ENCODE measurements around the gene MFAP2.

MFAP2 gene, protein sequence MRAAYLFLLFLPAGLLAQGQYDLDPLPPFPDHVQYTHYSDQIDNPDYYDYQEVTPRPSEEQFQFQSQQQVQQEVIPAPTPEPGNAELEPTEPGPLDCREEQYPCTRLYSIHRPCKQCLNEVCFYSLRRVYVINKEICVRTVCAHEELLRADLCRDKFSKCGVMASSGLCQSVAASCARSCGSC

DNA sequence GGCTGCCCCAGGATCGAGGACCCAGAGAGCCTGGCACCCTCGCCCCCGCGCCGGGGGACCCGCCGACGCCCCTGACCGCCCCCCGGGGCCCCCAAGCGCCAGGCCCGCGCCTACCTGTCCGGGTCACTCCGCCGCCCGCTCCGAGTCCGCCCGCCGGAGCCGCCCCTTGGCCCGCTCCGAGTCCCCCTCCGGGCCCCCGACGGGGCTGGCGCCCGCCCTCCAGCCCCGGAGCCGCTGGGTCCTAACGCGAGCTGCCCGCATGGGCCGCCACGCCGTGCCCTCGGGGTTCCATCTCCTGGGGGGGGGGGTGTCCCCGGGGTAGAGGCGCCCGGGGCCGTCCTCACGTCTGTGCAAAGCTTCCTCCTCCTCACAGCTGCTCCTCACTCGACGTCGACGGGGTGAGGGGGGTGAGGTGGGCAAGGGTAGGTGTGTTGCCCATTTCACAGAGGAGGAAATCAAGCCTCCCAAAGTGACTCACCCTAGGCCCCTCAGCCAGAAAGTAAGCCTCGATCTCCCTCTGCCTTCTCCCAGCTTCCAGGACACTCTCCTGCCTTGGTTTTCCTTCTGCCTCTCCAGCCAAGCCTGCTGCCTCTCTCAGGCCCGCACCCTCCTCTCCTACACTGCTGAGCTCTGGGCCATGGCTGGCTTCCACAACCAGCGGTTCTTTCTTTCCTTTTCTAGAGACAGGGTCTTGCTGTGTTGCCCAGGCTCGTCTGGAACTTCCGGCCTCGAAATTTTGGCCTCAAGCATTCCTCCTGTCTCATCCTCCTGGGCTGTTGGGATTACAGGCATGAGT is at the start of gene MFAP2:
Gene MFAP2 (minus strand): TSS at position 148 of the 796 bp plus-strand sequence. CDS start 2,347 bp downstream, outside the sequence.
- DNase-seq, result no peak

DNA sequence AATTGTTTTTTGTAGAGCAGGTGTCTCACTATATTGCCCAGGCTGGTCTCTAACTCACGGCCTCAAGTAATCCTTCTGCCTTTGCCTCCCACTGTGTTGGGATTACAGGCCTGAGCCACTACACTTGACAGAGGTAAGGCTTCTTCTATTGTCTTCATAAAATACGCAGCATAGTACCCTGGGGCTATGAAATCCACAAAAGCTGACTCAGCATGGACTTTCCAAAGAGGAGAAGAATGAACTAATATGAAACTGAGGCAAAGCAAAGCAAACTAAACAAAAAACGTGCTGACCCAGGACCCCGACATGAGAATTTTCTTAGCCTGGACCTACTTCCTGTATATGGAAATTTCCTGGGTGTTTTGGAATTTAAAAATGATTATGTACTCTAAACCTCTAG is 49.8 kb upstream of the MFAP2 start:
- DNase-seq, result no peak

DNA sequence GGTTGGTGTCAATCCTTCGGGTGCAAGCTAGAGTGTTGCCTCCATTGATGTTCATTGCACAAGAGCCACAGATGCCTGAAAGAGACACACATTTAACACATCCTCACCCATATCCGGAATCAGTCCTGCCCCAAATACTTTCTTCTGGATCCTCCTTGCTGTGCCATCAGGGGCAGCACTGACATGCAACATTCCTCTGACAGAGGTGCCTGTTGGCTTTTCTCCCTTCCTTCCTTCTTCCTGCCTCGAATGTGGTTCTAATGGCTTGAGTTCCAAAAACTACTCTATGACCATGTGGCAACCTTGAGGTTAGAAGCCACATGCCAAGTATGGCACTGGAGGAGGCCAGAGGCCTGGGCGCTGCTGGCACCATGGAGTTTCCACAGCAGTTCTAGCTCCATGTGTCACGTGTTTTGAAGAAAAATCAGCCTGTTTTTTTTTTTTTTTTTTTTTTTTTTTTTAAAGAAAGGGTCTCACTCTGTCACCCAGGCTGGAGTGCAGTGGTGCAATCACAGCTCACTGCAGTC is 48.3 kb upstream of the MFAP2 start:
- no peak for DNase-seq

DNA sequence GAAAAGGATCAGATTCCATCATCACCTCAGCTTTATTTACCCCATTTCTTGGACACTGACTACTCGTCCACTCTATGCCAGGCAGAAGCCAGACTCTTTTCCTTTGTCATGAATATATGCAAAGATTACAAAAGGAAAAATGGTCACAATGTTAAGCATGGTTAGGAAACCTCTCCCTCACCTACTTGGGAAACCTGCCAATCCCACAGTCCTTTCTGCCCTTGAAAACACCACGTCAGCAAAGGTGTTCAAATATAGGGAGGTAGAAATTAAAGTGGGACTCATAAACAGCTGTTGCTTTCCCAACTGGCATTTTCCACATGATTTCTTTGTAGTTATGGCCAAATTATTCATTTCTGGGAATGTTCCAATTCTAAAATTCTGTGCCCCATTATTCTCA is 47.5 kb upstream of the MFAP2 start:
- DNase-seq, result no peak

DNA sequence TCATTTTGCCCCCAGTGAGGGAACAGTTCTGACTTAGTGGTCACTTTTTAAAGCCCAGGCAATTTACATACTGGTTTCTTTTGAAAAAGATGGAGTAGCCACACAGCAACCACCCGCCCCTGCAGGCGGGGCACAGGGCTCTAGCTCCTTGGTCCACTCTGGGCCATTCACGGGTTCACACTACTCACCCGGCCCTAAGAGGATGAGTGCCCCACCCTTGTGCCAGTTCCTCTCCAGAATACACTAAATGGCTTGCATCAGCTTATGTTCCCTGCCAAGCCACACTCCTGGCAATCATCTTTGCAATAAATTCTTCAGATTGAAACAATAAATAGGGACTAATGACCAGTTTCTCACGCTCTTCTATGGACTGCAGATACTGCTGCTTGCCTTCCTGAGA is 47.0 kb upstream of the MFAP2 start:
- no peak for DNase-seq

DNA sequence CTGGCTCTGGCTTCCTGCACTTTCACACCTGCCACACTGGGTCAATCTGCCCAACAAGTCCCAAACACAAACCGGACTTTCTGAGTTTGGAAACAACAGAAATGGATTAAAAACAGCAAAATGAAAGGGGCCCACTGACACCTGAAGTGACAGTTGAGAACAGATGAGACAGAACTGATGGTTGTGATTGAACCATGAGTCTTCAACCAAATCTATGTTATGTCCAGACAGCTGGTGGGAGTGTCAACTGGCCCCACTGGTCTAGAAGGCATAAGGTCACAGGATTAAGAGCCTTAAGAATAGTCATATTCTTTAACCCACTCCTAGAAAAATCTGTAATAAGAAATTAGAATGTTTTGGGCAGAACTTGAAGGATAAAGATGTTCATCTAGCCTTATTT is 44.3 kb upstream of the MFAP2 start:
- DNase-seq, result no peak

DNA sequence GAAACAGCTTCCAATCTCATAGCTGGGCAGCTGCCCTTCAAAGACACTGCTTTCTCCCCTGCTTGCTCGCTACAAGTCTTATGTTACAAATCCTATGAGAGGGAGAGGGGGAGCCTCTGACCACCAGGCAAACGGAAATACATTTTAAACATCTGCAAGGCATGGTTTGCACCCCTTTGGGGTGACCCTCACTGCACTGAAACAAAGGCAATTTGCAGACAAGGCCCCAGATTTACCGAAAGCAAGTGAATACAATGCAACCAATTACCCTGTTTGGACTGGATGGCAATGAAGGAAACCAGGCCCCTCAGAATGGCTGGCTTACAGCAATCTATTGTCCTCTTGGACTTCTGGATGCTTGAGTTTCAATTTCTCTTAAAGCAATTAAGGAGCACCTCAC is 43.2 kb upstream of the MFAP2 start:
- DNase-seq, result no peak

DNA sequence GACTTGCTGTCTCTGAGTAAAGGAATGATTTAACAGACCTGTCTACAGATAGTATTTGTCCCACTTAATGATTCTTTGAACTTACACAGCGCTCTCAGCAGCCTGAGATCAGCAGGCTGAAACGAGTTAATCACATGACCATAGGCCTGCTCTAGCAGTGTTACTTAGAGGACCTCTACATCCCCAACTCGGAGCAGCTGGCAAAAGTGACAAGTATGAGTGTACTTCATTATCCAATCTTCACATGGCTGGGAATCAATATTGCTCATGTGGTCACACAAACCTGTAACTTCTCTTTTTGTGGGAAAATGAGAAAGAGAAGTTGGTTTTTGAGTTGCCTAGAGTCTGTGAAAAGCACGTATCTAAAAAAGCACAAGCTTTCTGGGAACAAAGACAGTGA is 42.7 kb upstream of the MFAP2 start:
- no peak for DNase-seq

DNA sequence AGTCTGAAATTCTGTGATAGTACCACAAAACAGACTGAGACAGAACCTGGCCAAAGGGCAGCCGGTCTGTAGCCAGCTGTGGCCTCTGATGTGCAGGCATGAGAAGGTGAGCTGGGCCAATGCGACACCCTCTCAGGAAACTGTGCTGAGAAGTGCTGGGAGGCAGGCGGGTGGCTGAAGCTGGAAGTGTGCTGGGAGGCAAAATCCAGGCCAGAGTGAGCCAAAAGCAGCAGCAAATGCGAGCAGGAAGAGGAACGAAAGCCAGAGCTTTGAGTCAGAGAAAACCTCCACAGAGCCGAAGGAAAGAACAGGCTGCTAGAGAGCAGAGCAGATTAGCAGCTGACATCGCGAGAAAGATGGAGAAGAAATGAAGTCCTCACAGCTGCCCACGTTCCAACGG is 41.5 kb upstream of the MFAP2 start:
- DNase-seq, result no peak

DNA sequence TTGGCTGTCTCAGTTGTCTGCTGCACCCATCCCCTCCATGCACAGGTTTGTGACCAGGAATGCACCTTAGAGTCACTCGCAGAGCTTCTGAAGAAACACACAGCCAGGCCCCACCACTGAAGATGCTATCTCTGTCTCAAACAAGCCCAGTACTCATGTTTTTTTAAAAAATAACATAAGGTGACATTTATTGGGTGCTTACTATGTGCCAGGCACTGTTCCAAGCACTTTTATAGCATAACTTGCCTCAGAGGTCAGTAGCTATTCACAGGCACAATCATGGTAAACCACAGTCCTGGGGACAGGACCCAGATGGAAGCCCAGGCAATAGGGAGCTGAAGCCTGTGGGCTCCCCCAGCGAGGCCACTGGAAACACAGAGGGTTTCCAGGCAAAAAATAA is 40.1 kb upstream of the MFAP2 start:
- DNase-seq, result no peak

DNA sequence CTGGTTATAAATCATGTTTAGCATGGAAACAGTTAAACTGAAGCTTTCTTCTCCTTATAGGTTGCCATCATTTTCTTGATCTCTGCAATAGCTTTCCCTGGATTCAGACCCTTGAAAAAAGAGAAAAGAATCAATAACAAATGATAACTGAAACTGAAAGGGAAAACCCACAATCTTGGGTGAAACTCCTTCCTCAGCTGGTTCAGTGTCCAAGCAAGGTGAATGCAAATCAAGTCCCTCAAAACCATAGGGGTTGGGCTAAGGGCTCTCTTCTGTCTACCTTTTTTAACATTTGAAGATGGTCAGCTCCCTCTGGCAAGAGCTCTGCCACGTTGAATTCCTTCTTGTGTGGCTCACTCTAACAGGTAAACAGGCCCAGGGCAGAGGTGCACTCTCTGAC is 38.4 kb upstream of the MFAP2 start:
- DNase-seq, result no peak

DNA sequence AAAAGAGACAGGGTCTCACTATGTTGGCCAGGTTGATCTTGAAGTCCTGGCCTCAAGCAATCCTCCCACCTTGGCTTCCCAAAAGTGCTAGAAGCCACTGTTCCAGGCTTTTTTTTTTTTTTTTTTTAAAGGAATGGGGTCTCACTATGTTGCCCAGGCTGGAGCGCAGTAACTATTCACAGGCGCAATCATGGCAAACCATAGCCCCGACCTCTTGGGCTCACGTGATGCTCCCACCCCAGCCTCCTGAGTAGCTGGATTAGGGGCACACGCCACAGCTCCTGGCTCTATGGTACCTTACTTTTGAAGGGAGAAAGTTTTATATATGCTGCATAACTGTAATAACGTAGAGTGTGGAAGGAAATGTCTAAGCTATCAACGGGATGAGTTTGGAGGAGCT is 37.0 kb upstream of the MFAP2 start:
- DNase-seq, result no peak

DNA sequence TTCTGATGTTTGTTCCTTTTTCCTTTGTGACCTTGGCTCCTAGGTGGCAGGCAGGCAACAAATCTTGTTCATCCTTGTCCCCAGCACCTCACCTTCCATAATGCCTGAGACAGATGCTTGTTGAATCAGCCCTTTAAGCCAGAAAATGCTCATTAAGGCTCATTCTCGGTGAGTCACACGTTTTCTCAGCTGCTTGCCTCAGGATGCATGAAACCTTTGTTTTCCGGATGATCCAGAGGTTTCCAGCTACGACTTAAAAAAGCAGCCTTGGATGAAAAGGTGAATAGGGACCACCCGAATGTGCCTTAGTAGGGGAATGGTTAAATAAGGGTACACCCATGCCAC is 35.9 kb upstream of the MFAP2 start:
- no peak for DNase-seq

DNA sequence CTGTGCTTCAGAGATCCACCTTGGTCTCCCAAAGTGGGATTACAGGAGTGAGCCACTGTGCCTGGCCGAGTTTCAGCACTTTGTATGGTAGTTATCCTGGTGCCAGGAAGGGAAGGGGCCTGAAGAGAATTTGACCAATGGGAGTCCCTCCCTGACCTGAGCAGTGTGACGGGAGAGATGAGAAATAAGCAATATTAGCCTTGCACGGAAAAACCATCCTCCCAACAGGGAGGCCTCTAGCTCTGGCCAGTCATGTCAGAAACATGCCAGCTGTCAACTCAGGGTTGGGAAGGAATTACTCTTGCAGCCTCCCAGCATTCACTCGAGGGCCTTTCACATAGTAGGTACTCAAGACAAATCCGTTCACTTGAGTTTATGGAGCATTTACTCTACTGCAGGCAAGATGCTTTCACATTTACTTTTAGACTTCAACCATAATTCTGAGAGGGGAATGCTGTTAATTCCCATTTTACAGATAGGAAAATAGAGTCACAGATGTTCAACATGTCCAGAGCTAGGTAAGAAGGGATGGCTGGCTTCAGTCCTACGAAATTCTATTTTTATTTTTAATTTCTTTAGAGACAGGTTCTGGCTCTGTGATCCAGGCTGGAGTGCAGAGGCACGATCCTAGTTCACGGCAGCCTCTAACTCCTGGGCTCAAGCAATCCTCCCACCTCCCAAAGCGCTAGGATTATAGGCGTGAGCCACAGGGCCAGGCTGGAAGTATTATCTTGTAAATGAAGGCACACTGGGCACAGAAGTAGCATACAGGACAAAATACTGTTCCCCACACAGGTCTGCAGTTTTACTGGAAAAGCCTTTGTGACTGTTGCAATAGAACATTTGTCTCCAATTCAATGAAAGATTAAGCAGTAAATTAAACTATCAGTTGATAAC is 34.5 kb upstream of the MFAP2 start:
- DNase-seq, result no peak

DNA sequence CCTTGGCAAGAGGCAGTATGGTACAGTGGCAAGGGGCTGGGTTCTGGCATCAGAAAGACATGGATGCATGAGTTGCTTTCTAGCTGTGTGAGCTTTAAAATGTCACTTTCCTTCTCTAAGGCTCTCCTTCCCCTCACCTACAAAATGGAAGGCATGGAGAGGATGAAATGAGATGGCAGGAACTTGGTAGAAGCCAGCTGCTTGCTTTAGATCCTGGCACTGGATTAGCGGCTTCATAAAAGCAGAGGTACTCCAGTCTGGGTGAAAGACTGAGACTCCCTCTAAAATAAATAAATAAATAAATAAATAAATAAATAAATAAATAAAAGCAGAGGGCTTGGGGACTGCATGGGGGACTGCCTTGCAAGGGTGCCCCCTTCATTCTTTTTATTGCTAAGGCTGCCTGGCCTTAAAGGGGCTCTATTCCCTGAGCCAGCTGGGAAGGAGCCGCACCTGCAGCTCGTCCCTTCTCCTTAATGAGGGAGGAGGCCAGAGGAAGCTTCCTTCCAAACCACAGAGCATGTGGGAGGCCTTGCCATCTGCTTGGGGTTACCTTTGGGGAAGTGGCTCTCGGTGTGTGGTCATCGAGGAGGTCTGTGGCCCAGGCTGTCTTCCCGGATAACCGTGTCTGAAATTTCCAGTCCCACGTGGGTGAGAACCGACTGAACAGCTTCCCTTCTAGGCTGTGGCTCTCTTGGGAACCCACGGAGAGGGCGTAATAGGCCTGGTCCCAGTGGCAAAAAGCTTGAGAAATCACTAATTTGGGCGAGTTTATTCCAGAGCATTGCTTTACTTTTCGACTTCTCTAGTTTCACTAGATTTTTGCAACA is 33.3 kb upstream of the MFAP2 start:
- DNase-seq, result peak; percentile 29

DNA sequence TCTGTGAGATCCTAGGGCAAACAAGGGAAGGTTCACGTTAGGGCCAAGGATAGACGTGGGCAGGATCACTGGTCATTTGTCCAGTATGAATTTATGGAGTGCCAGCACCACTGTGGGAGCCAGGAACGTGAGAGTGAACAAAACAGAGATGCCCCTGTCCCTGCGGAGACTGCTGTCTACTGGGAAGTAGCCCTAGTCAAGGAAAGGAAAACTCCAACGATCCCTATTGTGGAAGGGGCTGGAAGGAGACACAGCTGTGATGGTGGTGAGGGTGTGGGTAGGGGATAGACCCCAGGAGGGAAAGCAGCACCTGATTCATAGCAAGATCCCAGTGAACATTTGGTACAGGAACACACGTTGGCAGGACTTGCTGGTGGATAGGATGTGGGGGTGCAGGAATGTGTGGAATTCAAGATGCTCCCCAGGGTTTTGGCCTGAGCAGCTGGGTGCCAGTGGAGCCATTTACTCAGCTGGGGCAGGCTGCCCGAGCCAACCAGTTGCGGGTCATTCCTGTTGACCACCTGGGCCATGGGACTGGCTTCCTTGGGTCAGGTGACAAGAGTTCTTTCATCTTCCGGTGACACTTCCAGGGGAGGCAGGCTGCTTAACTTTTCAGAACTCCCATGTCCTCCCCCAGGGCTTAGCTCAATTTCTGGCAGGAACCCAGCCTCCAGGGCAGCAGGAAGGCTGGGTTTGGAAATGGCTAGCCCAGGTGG is 32.5 kb upstream of the MFAP2 start:
- DNase-seq, result no peak

DNA sequence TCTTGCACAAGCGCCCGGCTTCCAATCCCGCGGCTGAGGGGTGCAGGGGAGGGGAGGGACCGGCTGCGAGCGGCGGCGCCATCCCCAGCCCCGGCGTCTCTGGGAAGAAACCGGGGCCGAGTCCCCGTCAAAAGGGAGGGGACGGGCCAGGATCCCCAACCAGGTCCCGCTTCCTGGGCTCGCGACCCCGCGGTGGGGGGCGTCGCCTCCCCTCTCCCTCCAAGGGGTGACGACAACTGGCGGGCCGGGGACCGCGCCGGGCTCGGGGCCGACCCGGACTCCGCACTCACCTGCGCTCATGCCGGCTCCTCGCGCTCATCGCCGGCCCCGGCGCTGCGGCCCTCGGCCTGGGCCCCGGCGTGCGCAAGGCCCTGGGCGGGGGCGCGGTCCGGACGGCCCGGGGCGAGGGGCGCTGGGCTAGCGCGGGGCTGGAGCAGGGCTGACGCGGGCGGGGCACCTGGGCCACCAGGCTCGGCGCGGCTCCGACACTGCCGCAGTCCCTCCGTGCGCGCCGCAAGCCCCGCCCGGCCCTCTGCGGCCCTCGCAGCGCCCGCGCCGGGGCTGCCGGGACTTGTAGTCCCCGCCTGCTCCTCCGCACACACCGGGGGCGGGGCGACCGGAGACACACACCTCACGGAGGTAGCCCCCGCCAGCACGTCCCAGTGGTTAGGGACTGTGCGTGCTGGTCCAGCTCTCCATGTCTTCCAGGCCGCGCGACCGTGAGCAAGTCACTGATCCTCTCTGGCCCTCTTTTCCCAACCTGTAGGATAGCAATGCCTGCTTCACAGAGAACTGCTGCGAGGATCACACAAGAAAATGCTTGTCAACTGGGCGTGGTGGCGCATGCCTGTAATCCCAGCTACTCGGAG is 31.3 kb upstream of the MFAP2 start, which contains the start of gene ATP13A2:
Gene ATP13A2 (minus strand): TSS at position 490 of the 869 bp plus-strand sequence. CDS start 190 bp downstream, at position 300.
- peak; percentile 78 for DNase-seq

DNA sequence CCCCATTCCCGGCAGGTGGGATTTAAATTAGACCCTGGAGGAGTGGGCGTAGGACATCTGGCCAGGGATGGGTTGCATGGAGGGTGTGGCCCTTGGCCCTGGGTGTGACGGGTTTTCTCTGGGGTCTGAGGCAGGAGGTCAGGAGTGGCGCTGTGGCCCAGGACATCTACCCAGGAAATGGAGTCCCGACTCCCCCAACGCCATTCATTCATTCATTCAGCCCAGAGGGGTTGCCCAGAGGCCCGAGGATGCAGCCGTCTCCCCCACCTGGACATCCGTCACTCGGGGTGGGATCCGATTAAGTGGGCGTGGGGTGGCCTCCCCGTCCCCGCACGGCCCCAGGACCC is 30.6 kb upstream of the MFAP2 start:
- DNase-seq, result no peak

DNA sequence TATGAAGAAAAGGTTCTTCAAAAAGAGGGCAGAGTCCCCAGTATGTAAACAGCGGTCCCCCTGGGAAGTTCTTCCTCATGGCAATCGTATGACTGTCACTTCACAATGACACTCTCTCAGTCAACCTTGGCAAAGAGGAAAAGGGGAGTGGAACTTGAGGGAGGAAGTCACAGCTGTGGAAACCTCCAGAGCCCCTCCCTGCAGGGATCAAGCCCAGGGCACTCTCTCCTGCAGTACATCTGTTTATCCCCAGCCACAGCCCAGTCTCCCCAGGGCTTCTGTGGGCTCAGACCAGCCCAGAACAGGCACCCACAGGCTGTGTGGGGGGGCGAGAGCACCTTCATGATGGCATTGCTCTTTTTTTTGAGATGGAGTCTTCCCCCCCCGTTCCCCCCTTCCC is 29.3 kb upstream of the MFAP2 start:
- no peak for DNase-seq

DNA sequence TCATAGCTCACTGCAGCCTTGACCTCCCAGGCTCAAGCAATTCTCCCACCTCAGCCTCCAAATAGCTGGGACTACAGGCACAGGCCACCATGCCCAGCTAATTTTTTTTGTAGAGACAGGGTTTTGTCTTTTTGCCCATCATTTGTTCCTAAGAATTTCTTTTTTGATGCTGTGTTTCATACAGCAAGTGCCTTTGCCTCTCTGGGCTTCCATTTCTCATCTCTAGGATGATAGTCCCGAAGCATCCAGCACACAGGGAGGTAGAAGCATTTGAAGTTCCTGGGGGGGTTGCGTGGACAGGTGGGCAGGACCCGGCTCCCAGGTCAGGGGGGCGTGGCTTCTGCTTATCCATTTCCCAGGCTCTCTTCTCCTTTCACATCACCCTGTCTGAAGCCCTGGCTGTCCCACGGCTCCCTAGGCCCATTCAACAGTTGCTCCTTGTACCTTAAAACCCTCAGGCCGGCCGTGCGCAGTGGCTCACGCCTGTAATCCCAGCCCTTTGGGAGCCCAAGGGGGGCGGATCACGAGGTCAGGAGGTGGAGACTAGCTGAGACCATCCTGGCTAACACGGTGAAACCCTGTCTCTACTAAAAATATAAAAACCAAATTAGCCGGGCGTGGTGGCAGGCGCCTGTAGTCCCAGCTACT is 27.9 kb upstream of the MFAP2 start:
- no peak for DNase-seq
